Gastroesophageal sphincter (tissue), 3 donors: Measurements from ENCODE around the gene TP63.

ENCODE experiments used
- EP300 ChIP-seq: sonication (generic); formaldehyde crosslinking; IDR thresholded peaks from one replicate; pipeline ENCODE4 v1.6.1; 2017; ENCODE audit warnings: antibody characterized with exemption, mild to moderate bottlenecking
- POLR2AphosphoS5 ChIP-seq: sonication (generic); formaldehyde crosslinking; IDR thresholded peaks from one replicate; pipeline ENCODE4 v1.6.1; 2017; ENCODE audit warnings: antibody characterized with exemption
- TF ChIP-seq, protein P1 (sequence below), 4 experiments: fragments of 200-600 bp in 2 of 4; fragments of 450-650 bp in 2 of 4; sonication (generic) in 1 of 4; IDR thresholded peaks; one replicate each; pipeline ENCODE4 v1.5.1; 2017 to 2019; ENCODE audit warnings: antibody characterized with exemption in 4 of 4, mild to moderate bottlenecking in 2 of 4, moderate library complexity in 2 of 4

DNA sequence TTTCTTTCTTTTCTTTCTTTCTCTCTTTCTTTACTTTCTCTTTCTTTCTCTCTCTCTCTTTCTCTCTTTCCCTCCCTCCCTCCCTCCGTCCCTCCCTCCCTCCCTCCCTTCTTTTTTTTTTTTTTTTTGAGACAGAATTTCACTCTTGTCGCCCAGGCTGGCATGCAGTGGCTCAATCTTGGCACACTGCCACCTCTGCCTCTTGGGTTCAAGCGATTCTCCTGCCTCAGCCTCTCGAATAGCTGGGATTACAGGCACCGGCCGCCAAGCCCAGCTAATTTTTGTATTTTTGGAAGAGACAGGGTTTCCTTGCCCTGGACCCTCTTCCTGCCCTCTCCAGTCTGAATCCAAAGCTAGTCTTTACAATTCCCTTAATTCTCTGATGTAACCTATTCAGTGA is 102.9 kb downstream of the TP63 start:
- TF ChIP-seq POLR2AphosphoS5 (no peak), EP300 (no peak)
- TF ChIP-seq, protein P1, sequence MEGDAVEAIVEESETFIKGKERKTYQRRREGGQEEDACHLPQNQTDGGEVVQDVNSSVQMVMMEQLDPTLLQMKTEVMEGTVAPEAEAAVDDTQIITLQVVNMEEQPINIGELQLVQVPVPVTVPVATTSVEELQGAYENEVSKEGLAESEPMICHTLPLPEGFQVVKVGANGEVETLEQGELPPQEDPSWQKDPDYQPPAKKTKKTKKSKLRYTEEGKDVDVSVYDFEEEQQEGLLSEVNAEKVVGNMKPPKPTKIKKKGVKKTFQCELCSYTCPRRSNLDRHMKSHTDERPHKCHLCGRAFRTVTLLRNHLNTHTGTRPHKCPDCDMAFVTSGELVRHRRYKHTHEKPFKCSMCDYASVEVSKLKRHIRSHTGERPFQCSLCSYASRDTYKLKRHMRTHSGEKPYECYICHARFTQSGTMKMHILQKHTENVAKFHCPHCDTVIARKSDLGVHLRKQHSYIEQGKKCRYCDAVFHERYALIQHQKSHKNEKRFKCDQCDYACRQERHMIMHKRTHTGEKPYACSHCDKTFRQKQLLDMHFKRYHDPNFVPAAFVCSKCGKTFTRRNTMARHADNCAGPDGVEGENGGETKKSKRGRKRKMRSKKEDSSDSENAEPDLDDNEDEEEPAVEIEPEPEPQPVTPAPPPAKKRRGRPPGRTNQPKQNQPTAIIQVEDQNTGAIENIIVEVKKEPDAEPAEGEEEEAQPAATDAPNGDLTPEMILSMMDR (IDR thresholded peaks at IDR 0.05), result no peak
